Measurements from ENCODE around the gene COG1.

Gene COG1

GRCh38 chr17:73203135-73203787 lies 10.4 kb downstream of the COG1 start:
- no peak for DNase-seq (ENCODE audit: low spot score)

GRCh38 chr17:73203788-73204479 lies 11.1 kb downstream of the COG1 start:
- DNase-seq (ENCODE audit: low spot score), result no peak
- TF ChIP-seq CTCF (IDR thresholded peaks at IDR 0.05; ENCODE audit: extremely low read depth, missing control alignments), result no peak

More at GRCh38 chr17:73203135-73203787, 10.4 kb downstream of the COG1 start:
- TF ChIP-seq CTCF (IDR thresholded peaks at IDR 0.05; ENCODE audit: extremely low read depth, missing control alignments), result no peak

- no peak for DNase-seq (ENCODE audit: low spot score)
- no peak for TF ChIP-seq CTCF (IDR thresholded peaks at IDR 0.05; ENCODE audit: extremely low read depth, missing control alignments)
Observed at GRCh38 chr17:73205459-73205961, 12.7 kb downstream of the COG1 start.

- TF ChIP-seq CTCF (IDR thresholded peaks at IDR 0.05; ENCODE audit: extremely low read depth, missing control alignments), result no peak
- no peak for DNase-seq (ENCODE audit: low spot score)
Observed at GRCh38 chr17:73208139-73208827, 15.4 kb downstream of the COG1 start.

GRCh38 chr17:73209436-73209835 lies 16.6 kb downstream of the COG1 start:
- TF ChIP-seq CTCF (IDR thresholded peaks at IDR 0.05; ENCODE audit: extremely low read depth, missing control alignments), result no peak
- DNase-seq (ENCODE audit: low spot score), result no peak

GRCh38 chr17:73210002-73210678 lies 17.3 kb downstream of the COG1 start:
- no peak for TF ChIP-seq CTCF (IDR thresholded peaks at IDR 0.05; ENCODE audit: extremely low read depth, missing control alignments)
- no peak for DNase-seq (ENCODE audit: low spot score)
